Esophagus muscularis mucosa (tissue), 4 donors: Measurements from ENCODE around the gene L3MBTL4. TPM values are rescaled to one million over a fixed set of nuclear protein-coding genes. Genes with fewer than 3 reads are reported as not detected.
A peak's percentile ranks its signal among the peaks of the same experiment; 100 is the strongest.

ENCODE experiments used
- DNase-seq: peaks from one replicate; pipeline ENCODE4 v3.0.0-alpha.2; 2017; ENCODE audit errors: extremely low spot score
- H3K27ac ChIP-seq, 4 donors: fragments of 200-600 bp; sonication (generic); replicated peaks in 1 of 4; 1 replicate in 3 of 4; 2 replicates in 1 of 4; pipeline ENCODE4 v1.5.1; 2016 to 2019; ENCODE audit warnings: mild to moderate bottlenecking in 1 of 4
- H3K27me3 ChIP-seq, 4 donors: fragments of 200-600 bp; sonication (generic); one replicate each; pipeline versions ENCODE4 v1.5.1 to v1.6.0; 2016 to 2019
- H3K36me3 ChIP-seq, 4 donors: fragments of 200-600 bp; sonication (generic); one replicate each; pipeline ENCODE4 v1.5.1; 2016 to 2019
- H3K4me1 ChIP-seq, 4 donors: fragments of 200-600 bp; sonication (generic); one replicate each; pipeline ENCODE4 v1.5.1; 2016 to 2019
- H3K4me3 ChIP-seq, 4 donors: fragments of 200-600 bp; sonication (generic); 1 replicate in 2 of 4; 2 replicates in 2 of 4; pipeline ENCODE4 v1.5.1; 2016 to 2019; ENCODE audit warnings: mild to moderate bottlenecking in 4 of 4, moderate library complexity in 1 of 4
- H3K9me3 ChIP-seq, 4 donors: fragments of 200-600 bp; sonication (generic); 1 replicate in 3 of 4; 2 replicates in 1 of 4; pipeline ENCODE4 v1.5.1; 2016 to 2019
- EP300 ChIP-seq: sonication (generic); formaldehyde crosslinking; IDR thresholded peaks from one replicate; pipeline ENCODE4 v1.6.1; 2017; ENCODE audit warnings: antibody characterized with exemption
- POLR2A ChIP-seq: fragments of 450-650 bp; IDR thresholded peaks from one replicate; pipeline ENCODE4 v1.6.1; 2017; ENCODE audit warnings: antibody characterized with exemption, moderate library complexity, mild to moderate bottlenecking, low read depth
- POLR2AphosphoS5 ChIP-seq, 2 donors: sonication (generic); formaldehyde crosslinking; IDR thresholded peaks; one replicate each; pipeline ENCODE4 v1.6.1; 2017; ENCODE audit warnings: antibody characterized with exemption in 2 of 2
- WGBS: methylation state at CpG from one replicate; pipeline ENCODE4 v1.1.5; 2018; 5-methylcytosine and 5-hydroxymethylcytosine counted together
- intact Hi-C: fragments of 100-400 bp; cut with DNase I; formaldehyde crosslinking; loops from one replicate; pipeline ENCODE4 v1.15.1; 2023
- total RNA-seq, 4 donors: library from RNA; depleted of rRNA; stranded (reverse); fragments of >200 nt; gene quantifications; one replicate each; pipeline versions ENCODE4 v1.1.0 to v1.2.1, GENCODE V29; 2016
- TF ChIP-seq, protein P1 (sequence below), 3 experiments: fragments of 200-600 bp in 2 of 3; fragments of 450-650 bp in 1 of 3; sonication (generic) in 2 of 3; IDR thresholded peaks; one replicate each; pipeline ENCODE4 v1.5.1; 2017 to 2019; ENCODE audit warnings: antibody characterized with exemption in 3 of 3, mild to moderate bottlenecking in 2 of 3, moderate library complexity in 1 of 3

L3MBTL4 gene
- total RNA-seq, 4 donors from 2014 or later, result 1.0 to 2.9 (median 1.6) TPM

DNA sequence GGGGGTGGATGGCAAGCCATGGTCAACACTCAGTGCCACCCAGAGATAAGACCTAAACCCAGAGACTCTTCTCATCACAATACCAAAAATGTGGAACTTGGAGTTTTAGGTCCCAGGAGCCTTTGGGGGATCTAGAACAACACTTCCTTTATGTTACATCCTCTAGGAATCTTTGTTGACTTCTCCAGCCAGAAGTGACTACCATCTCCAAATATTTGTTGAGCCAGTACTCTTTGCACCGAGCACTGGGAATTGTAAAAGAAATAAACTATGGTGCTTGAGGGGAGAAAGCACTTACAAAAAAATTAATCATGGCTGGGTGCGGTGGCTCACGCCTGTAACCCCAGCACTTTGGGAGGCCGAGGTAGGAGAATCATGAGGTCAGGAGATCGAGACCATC lies 399.3 kb downstream of the L3MBTL4 start:
- intact Hi-C loops, result no loop called here
- WGBS, result 98% methylated on average over 5 of the region's 5 CpGs

DNA sequence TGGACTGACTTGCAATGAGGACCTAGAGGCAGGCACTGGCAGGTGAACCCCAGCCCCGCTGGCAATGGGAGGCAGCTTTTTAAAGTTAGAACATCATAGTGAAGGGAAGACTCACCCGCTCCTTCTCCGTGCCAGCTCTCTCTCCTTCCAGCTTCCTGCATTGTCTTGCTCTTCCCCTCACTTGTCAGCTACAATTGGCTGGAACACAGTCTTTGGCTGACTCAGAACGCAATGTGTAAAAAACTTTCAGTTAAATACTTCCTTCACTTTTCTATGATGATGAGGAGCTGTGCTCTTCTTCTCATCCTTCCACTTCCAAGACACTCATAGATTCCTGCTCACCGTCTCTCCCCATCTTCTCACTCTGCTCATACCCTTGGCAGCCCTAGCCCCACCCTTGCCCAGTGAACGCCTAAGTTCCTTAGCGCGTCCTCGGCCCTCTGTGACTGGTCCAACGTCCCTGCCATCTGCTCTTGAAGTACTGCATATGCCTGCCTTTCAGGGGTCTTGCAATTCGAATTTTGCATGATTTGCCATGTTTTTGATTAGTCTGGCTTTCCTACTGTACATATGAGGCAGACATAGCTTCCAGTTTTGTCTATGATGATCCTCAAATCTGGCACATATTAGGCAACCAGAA lies 401.4 kb downstream of the L3MBTL4 start:
- Histone ChIP-seq H3K36me3 (no peaks in the 10 kb centered on the region), H3K9me3 (no peaks in the 10 kb centered on the region), H3K4me1 (peaks cover 0 to 9% (median 0%) of the 10 kb centered on the region in 4 donors), H3K27me3 (no peaks in the 10 kb centered on the region), H3K4me3 (no peak overlapping the region), H3K27ac (no peak overlapping the region)
- intact Hi-C loops, result no loop called here
- WGBS, result 63% methylated on average over 11 of the region's 11 CpGs
- no peak for TF ChIP-seq POLR2AphosphoS5 (IDR thresholded peaks at IDR 0.05)
- no peak for TF ChIP-seq EP300
- no peak for TF ChIP-seq POLR2A
- TF ChIP-seq, protein P1, sequence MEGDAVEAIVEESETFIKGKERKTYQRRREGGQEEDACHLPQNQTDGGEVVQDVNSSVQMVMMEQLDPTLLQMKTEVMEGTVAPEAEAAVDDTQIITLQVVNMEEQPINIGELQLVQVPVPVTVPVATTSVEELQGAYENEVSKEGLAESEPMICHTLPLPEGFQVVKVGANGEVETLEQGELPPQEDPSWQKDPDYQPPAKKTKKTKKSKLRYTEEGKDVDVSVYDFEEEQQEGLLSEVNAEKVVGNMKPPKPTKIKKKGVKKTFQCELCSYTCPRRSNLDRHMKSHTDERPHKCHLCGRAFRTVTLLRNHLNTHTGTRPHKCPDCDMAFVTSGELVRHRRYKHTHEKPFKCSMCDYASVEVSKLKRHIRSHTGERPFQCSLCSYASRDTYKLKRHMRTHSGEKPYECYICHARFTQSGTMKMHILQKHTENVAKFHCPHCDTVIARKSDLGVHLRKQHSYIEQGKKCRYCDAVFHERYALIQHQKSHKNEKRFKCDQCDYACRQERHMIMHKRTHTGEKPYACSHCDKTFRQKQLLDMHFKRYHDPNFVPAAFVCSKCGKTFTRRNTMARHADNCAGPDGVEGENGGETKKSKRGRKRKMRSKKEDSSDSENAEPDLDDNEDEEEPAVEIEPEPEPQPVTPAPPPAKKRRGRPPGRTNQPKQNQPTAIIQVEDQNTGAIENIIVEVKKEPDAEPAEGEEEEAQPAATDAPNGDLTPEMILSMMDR (IDR thresholded peaks at IDR 0.05), result no peak
- peak; percentile 66 for DNase-seq

More for the DNA sequence above, 399.3 kb downstream of the L3MBTL4 start:
- H3K4me1 ChIP-seq, result peaks cover 0 to 9% (median 0%) of the 10 kb centered on the region in 4 donors
- no peaks in the 10 kb centered on the region for H3K27me3 ChIP-seq
- H3K4me3 ChIP-seq, result no peak overlapping the region
- TF ChIP-seq POLR2A, result no peak
- no peaks in the 10 kb centered on the region for H3K36me3 ChIP-seq
- H3K27ac ChIP-seq, result no peak overlapping the region
- no peaks in the 10 kb centered on the region for H3K9me3 ChIP-seq
- DNase-seq, result no peak

DNA sequence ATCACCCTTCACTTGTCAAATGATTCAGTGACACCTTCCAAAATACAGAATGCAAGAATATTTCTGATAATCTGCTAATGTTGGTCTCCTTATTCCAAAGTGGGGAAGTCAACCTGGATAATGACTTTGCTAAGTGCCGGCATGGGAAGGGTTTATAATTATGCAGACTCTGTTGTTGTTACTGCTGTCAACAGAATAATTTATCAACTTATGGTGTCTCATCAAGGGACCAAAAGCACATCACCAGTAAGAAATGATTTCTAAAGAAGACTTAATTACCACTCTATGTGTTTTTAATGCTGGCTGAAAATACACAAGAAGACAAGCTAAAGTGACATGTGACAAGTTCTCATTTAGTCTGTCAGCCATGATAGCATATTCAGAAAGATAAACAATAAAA lies 403.8 kb downstream of the L3MBTL4 start:
- Histone ChIP-seq H3K27ac (no peak overlapping the region), H3K4me3 (no peak overlapping the region), H3K4me1 (peaks cover 0 to 9% (median 0%) of the 10 kb centered on the region in 4 donors), H3K36me3 (no peaks in the 10 kb centered on the region), H3K9me3 (no peaks in the 10 kb centered on the region), H3K27me3 (no peaks in the 10 kb centered on the region)
- TF ChIP-seq POLR2A, result no peak
- no peak for TF ChIP-seq EP300
- TF ChIP-seq, protein P1 (IDR thresholded peaks at IDR 0.05), result no peak
- no peak for TF ChIP-seq POLR2AphosphoS5 (IDR thresholded peaks at IDR 0.05)
- intact Hi-C loops, result no loop called here
- WGBS, result 85% methylated on average over 1 of the region's 1 CpG
- no peak for DNase-seq

DNA sequence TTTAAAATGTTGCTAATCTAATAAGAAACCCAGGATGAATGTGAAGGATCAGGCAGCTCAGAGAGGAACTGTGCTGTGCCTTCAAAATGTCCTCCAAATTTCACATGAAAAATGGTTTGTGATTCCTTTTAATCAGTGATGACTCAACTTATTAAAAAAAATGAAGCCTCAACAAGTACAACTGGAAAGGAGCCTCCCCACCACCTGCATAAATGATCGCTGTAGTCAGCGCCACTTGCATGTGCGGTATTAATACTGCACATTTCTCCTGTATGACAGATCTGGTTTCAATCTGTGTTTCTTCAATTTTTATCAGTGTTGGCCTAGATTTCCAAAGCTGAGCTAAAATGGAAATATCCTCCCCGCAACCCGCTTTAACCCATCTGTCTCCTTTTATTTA lies 404.4 kb downstream of the L3MBTL4 start:
- no peaks in the 10 kb centered on the region for H3K27me3 ChIP-seq
- TF ChIP-seq POLR2AphosphoS5 (IDR thresholded peaks at IDR 0.05) (no peak), POLR2A (no peak), EP300 (no peak)
- WGBS, result 83% methylated on average over 5 of the region's 5 CpGs
- peak; percentile 81 for DNase-seq
- no peak overlapping the region for H3K27ac ChIP-seq
- intact Hi-C loops, result no loop called here
- H3K36me3 ChIP-seq, result no peaks in the 10 kb centered on the region
- no peaks in the 10 kb centered on the region for H3K9me3 ChIP-seq
- peaks cover 0 to 9% (median 0%) of the 10 kb centered on the region in 4 donors for H3K4me1 ChIP-seq
- no peak overlapping the region for H3K4me3 ChIP-seq

DNA sequence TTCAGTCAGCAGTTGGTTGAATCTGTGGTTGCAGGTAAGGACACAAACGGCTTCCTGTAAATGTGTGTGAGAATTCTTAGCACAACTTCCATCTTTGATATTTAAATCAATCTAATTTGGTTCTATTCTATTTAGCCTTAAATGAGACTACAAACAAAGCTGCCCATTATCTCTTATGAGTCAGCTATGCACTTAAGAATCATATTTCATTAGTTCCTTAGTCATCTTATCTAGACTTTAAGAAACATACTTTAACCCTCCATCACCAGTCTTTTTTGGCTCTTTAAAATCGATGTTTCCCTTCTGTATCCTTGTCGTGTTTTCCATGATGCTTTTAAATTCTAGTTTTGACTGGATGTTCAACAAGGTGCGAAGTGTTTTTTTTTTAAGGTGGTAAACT lies 405.0 kb downstream of the L3MBTL4 start:
- TF ChIP-seq EP300, result no peak
- TF ChIP-seq, protein P1 (IDR thresholded peaks at IDR 0.05), result no peak
- TF ChIP-seq POLR2A, result no peak
- TF ChIP-seq POLR2AphosphoS5 (IDR thresholded peaks at IDR 0.05), result no peak
- Histone ChIP-seq H3K27ac (no peak overlapping the region), H3K36me3 (no peaks in the 10 kb centered on the region), H3K4me1 (peaks cover 0 to 9% (median 0%) of the 10 kb centered on the region in 4 donors), H3K9me3 (no peaks in the 10 kb centered on the region), H3K27me3 (no peaks in the 10 kb centered on the region), H3K4me3 (no peak overlapping the region)
- intact Hi-C loops, result no loop called here
- WGBS, result 86% methylated on average over 4 of the region's 4 CpGs
- DNase-seq, result no peak
